ENCODE data around the gene DARS1.

DARS1 gene

DNA sequence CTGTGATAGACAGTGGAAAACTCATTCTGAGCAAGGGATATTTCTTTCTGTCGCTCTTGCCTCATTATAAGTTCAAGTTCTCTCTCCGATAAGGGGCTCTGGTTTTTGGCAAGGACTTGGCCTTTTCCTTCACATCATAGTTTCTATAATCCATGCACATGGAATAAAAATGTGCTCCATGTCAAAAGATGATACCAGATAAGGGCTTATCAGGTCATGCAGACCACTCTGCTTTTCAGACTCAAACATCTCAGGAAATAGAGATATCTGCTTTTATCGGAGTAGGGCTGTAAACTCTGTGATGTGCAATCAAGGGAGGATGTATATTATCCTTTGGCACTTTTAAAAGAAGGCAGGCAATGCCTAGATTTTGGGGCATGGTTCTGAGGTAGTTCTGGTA is 45.0 kb upstream of the DARS1 start:
- TF ChIP-seq, protein P1, sequence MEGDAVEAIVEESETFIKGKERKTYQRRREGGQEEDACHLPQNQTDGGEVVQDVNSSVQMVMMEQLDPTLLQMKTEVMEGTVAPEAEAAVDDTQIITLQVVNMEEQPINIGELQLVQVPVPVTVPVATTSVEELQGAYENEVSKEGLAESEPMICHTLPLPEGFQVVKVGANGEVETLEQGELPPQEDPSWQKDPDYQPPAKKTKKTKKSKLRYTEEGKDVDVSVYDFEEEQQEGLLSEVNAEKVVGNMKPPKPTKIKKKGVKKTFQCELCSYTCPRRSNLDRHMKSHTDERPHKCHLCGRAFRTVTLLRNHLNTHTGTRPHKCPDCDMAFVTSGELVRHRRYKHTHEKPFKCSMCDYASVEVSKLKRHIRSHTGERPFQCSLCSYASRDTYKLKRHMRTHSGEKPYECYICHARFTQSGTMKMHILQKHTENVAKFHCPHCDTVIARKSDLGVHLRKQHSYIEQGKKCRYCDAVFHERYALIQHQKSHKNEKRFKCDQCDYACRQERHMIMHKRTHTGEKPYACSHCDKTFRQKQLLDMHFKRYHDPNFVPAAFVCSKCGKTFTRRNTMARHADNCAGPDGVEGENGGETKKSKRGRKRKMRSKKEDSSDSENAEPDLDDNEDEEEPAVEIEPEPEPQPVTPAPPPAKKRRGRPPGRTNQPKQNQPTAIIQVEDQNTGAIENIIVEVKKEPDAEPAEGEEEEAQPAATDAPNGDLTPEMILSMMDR (IDR thresholded peaks at IDR 0.05; ENCODE audit: low read depth, low read length), result no peak
- no peaks in the 10 kb centered on the region for H3K9me3 ChIP-seq
- peaks cover 2% of the 10 kb centered on the region; the same call in 1 of the 2 replicates for H3K4me1 ChIP-seq
- no peak for DNase-seq
- no peak overlapping the region for H3K4me3 ChIP-seq (ENCODE audit: low read depth, low read length)
- H3K36me3 ChIP-seq, result no peaks in the 10 kb centered on the region
- no peaks in the 10 kb centered on the region for H3K27me3 ChIP-seq

DNA sequence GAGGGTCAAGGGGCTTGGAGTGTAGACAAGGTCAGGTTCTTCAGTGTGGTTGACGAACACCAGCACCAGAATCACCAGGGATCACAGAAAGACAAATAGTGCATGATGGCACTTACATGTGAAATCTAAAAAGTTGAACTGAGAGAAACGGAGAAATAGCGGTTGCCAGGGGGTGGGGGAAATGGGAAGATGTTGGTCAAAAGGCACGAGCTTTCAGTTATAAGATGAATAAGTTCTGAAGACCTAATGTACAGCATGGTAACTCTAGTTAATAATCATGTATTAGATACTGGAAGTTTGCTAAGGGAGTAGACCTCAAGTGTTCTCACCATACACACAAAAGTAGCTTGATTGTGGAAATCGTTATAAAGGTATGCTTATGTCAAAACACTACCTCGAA is 43.7 kb upstream of the DARS1 start:
- Histone ChIP-seq H3K4me1 (peaks cover 10% of the 10 kb centered on the region; the same call in 1 of the 2 replicates), H3K27me3 (no peaks in the 10 kb centered on the region), H3K9me3 (no peaks in the 10 kb centered on the region), H3K36me3 (no peaks in the 10 kb centered on the region), H3K4me3 (ENCODE audit: low read depth, low read length) (no peak overlapping the region)
- DNase-seq, result no peak
- TF ChIP-seq, protein P1 (IDR thresholded peaks at IDR 0.05; ENCODE audit: low read depth, low read length), result no peak

DNA sequence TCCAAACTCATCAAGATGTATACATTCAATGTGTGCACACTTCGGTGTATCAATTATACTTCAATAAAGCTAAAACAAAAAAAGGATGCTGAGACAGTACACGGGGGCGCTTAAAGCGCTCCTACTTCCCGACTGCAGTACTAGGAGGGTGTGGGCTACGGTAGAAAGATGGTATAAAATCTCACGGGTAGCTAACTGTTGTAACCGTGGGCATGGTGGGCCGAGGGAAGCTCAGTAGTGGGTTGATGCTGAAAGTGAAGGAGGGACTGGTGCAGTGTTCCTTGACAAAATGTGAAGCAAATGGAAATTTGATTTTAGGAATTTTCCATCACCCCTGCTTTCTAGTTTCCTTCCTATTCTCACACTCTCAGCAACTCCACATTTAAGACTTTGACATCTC is 42.6 kb upstream of the DARS1 start:
- Histone ChIP-seq H3K4me1 (peaks cover 10% of the 10 kb centered on the region; the same call in 1 of the 2 replicates), H3K36me3 (no peaks in the 10 kb centered on the region), H3K27me3 (no peaks in the 10 kb centered on the region), H3K9me3 (no peaks in the 10 kb centered on the region), H3K4me3 (ENCODE audit: low read depth, low read length) (no peak overlapping the region)
- no peak for DNase-seq
- TF ChIP-seq, protein P1 (IDR thresholded peaks at IDR 0.05; ENCODE audit: low read depth, low read length), result no peak

DNA sequence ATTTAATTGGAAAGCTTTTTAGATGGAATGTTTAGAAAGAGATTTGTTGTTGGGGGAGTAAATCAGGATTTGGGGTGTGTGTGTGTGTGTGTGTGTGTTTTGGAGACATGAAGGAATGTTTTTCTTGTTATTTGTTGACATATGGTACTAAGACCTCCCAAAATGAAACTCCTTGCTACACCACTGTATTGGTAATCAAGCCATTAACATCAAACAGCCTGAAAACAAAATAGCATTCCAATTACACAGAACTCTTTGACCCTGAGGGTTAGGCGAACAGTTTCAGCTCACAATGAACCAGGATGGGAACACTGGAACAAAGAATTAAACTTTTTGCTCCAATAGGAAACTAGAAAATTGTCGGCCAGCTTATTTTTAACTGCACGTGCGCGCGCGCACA is 41.7 kb upstream of the DARS1 start:
- no peaks in the 10 kb centered on the region for H3K9me3 ChIP-seq
- H3K36me3 ChIP-seq, result no peaks in the 10 kb centered on the region
- H3K4me3 ChIP-seq (ENCODE audit: low read depth, low read length), result no peak overlapping the region
- peaks cover 8% of the 10 kb centered on the region; the same call in 1 of the 2 replicates for H3K4me1 ChIP-seq
- no peaks in the 10 kb centered on the region for H3K27me3 ChIP-seq
- DNase-seq, result no peak
- TF ChIP-seq, protein P1 (IDR thresholded peaks at IDR 0.05; ENCODE audit: low read depth, low read length), result no peak

DNA sequence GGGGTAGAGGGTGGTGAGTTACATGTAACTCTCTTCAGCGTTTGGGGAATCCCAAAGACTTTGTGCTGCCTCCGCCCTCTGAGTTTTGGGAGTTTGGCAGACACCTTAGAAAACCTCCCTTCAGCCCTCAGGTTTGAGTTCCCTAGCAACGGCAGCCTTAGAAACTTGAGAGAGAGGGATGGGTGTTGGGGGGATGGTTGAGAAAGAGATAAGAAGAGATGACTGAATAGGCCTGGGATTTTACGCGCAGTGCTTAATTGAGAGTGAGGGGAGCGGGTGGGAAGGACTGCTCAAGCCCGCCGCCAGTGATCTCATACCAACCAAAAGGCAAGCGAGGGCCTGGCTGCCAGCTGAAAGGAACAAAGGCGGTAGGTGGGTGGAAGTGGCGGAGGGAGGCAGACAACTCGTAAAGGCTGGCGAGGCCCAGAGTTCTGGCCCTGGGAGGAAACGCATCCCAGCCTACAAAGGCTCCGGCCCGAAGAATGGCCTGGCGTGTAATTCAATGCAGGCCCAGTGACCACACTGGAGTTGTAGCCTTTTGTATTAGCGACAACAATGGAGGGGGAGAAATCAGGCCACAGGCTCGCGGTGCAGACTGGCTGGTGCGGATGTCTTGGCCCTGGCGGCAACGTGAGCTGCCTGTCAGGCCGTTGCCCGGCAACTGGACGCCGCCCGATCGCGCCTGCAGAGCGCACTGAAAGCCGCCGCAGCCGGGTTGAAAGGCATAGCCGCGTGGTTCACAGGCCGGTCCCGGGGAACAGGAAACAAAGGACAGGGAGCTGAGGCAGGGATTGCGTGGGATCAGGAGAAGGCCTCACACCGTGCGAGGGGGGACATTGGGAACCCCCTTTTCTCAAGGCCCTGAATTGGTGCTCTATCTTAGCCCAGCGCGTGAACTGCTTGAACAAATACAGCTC is 39.9 kb upstream of the DARS1 start:
- peaks cover 8% of the 10 kb centered on the region; the same call in 1 of the 2 replicates for H3K4me1 ChIP-seq
- TF ChIP-seq, protein P1 (IDR thresholded peaks at IDR 0.05; ENCODE audit: low read depth, low read length), result no peak
- H3K27me3 ChIP-seq, result no peaks in the 10 kb centered on the region
- peak; percentile 83 for DNase-seq
- no peaks in the 10 kb centered on the region for H3K36me3 ChIP-seq
- no peaks in the 10 kb centered on the region for H3K9me3 ChIP-seq
- peak overlapping the region; percentile 28 for H3K4me3 ChIP-seq (ENCODE audit: low read depth, low read length)

DNA sequence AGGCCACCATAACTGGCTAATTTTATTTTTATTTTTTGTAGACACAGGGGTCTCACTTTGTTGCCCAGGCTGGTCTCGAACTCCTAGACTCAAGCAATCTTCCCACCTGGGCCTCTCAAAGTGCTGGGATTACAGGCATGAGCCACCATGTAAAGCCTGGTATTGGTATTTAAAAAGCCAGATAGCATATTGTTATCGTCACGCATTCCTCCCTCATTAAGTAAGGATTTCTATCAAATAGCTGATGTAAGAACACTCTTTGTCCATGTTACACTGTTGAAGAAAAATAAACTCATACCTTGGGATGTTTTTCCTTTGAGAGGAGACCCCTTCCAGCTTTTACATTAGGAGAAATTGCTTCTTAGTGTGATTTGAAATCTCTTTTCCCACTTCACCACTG is 39.2 kb upstream of the DARS1 start:
- H3K4me1 ChIP-seq, result peaks cover 8% of the 10 kb centered on the region; the same call in 1 of the 2 replicates
- DNase-seq, result no peak
- H3K4me3 ChIP-seq (ENCODE audit: low read depth, low read length), result no peak overlapping the region
- H3K36me3 ChIP-seq, result no peaks in the 10 kb centered on the region
- no peaks in the 10 kb centered on the region for H3K27me3 ChIP-seq
- H3K9me3 ChIP-seq, result no peaks in the 10 kb centered on the region
- TF ChIP-seq, protein P1 (IDR thresholded peaks at IDR 0.05; ENCODE audit: low read depth, low read length), result no peak
